ENCODE results near the gene ABCA7. TPM values are rescaled to one million over a fixed set of nuclear protein-coding genes. Genes with fewer than 3 reads are reported as not detected.

The ABCA7 gene
- polyA plus RNA-seq, 1 donor from 2014 or later = 51.8 TPM

DNA sequence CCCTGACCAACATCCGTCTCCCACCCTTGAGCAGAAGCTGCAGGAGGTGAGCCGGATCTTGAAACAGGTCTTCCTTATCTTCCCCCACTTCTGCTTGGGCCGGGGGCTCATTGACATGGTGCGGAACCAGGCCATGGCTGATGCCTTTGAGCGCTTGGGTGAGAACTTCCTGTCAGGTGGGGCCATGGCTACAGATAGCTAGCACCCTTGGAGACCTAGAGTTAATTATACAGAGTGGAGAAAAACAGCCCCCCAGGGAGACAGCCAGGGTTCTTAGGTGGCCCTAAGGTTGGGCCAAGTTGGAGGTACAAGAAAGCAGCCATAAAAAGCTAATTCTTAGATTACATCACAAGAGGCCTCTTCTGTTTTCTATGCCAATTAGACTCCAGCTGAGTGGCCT, 18.2 kb downstream of the ABCA7 start:
- H4K20me1 ChIP-seq (ENCODE audit: insufficient read depth) = no peaks in the 10 kb centered on the region
- peaks cover 28% of the 10 kb centered on the region for H3K9me3 ChIP-seq (ENCODE audit: low read length)
- no peak overlapping the region for H2AFZ ChIP-seq (ENCODE audit: low read depth, low read length)
- H3K4me2 ChIP-seq (ENCODE audit: low read length) = no peak overlapping the region
- H3K27me3 ChIP-seq (ENCODE audit: insufficient read depth, low read depth, low read length) = no peaks in the 10 kb centered on the region
- no peak overlapping the region for H3K9ac ChIP-seq (ENCODE audit: low read length)
- no peaks in the 10 kb centered on the region for H3K9me2 ChIP-seq (ENCODE audit: insufficient read depth, low read length)
- H3K36me3 ChIP-seq (ENCODE audit: insufficient read depth, low read length) = peaks cover 12% of the 10 kb centered on the region
- no peak overlapping the region for H3K27ac ChIP-seq (ENCODE audit: low read length)
- no peaks in the 10 kb centered on the region for H3F3A ChIP-seq (ENCODE audit: insufficient read depth, low read length, poor library complexity, severe bottlenecking)
- TF ChIP-seq EZH2 (IDR thresholded peaks at IDR 0.05; ENCODE audit: borderline replicate concordance, insufficient read depth, low read length, poor library complexity, severe bottlenecking) (no peak), POLR2AphosphoS5 (IDR thresholded peaks at IDR 0.05) (no peak), SMC3 (conservative IDR thresholded peaks at IDR 0.05; ENCODE audit: poor library complexity) (no peak), MXI1 (conservative IDR thresholded peaks at IDR 0.05; ENCODE audit: poor library complexity, severe bottlenecking) (no peak), TAF1 (IDR thresholded peaks at IDR 0.05; ENCODE audit: low read depth) (no peak), EP300 (conservative IDR thresholded peaks at IDR 0.05; ENCODE audit: poor library complexity, severe bottlenecking) (no peak), RAD21 (conservative IDR thresholded peaks at IDR 0.05) (no peak)
- TF ChIP-seq, protein P1, sequence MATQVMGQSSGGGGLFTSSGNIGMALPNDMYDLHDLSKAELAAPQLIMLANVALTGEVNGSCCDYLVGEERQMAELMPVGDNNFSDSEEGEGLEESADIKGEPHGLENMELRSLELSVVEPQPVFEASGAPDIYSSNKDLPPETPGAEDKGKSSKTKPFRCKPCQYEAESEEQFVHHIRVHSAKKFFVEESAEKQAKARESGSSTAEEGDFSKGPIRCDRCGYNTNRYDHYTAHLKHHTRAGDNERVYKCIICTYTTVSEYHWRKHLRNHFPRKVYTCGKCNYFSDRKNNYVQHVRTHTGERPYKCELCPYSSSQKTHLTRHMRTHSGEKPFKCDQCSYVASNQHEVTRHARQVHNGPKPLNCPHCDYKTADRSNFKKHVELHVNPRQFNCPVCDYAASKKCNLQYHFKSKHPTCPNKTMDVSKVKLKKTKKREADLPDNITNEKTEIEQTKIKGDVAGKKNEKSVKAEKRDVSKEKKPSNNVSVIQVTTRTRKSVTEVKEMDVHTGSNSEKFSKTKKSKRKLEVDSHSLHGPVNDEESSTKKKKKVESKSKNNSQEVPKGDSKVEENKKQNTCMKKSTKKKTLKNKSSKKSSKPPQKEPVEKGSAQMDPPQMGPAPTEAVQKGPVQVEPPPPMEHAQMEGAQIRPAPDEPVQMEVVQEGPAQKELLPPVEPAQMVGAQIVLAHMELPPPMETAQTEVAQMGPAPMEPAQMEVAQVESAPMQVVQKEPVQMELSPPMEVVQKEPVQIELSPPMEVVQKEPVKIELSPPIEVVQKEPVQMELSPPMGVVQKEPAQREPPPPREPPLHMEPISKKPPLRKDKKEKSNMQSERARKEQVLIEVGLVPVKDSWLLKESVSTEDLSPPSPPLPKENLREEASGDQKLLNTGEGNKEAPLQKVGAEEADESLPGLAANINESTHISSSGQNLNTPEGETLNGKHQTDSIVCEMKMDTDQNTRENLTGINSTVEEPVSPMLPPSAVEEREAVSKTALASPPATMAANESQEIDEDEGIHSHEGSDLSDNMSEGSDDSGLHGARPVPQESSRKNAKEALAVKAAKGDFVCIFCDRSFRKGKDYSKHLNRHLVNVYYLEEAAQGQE (IDR thresholded peaks at IDR 0.05; ENCODE audit: borderline replicate concordance) = no peak
- TF ChIP-seq, protein P2, sequence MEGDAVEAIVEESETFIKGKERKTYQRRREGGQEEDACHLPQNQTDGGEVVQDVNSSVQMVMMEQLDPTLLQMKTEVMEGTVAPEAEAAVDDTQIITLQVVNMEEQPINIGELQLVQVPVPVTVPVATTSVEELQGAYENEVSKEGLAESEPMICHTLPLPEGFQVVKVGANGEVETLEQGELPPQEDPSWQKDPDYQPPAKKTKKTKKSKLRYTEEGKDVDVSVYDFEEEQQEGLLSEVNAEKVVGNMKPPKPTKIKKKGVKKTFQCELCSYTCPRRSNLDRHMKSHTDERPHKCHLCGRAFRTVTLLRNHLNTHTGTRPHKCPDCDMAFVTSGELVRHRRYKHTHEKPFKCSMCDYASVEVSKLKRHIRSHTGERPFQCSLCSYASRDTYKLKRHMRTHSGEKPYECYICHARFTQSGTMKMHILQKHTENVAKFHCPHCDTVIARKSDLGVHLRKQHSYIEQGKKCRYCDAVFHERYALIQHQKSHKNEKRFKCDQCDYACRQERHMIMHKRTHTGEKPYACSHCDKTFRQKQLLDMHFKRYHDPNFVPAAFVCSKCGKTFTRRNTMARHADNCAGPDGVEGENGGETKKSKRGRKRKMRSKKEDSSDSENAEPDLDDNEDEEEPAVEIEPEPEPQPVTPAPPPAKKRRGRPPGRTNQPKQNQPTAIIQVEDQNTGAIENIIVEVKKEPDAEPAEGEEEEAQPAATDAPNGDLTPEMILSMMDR (IDR thresholded peaks at IDR 0.05; ENCODE audit: poor library complexity, severe bottlenecking) = no peak
- no peaks in the 10 kb centered on the region for H3K79me2 ChIP-seq (replicated peaks; ENCODE audit: insufficient read depth, low read length)
- no peak overlapping the region for H3K4me3 ChIP-seq (ENCODE audit: low read length)

DNA sequence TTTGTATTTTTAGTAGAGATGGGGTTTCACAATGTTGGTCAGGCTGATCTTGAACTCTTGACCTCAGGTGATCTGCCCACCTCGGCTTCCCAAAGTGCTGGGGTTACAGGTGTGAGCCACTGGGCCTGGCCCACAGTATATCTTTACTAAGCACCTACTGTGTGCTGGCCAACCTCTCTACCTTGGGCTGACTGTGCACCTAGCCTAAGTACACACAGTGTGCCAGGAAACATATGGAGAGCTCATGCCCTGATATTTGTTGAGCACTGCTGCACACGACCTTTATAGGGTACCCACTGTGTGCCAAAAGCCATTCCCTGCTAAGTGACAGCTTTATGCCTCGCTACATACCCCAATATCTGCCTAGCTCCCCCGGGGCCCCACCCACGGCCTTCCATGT, 20.8 kb downstream of the ABCA7 start:
- Histone ChIP-seq H4K20me1 (ENCODE audit: insufficient read depth) (no peaks in the 10 kb centered on the region), H3K9me2 (ENCODE audit: insufficient read depth, low read length) (no peaks in the 10 kb centered on the region), H3K27me3 (ENCODE audit: insufficient read depth, low read depth, low read length) (peaks cover under 1% of the 10 kb centered on the region), H3K27ac (ENCODE audit: low read length) (no peak overlapping the region), H3K4me2 (ENCODE audit: low read length) (no peak overlapping the region), H3K4me3 (ENCODE audit: low read length) (no peak overlapping the region), H2AFZ (ENCODE audit: low read depth, low read length) (no peak overlapping the region), H3K9ac (ENCODE audit: low read length) (no peak overlapping the region), H3K79me2 (replicated peaks; ENCODE audit: insufficient read depth, low read length) (no peaks in the 10 kb centered on the region), H3F3A (ENCODE audit: insufficient read depth, low read length, poor library complexity, severe bottlenecking) (no peaks in the 10 kb centered on the region), H3K9me3 (ENCODE audit: low read length) (peaks cover 27% of the 10 kb centered on the region), H3K36me3 (ENCODE audit: insufficient read depth, low read length) (peaks cover 3% of the 10 kb centered on the region)
- TF ChIP-seq MXI1 (conservative IDR thresholded peaks at IDR 0.05; ENCODE audit: poor library complexity, severe bottlenecking) (no peak), RAD21 (conservative IDR thresholded peaks at IDR 0.05) (no peak)

DNA sequence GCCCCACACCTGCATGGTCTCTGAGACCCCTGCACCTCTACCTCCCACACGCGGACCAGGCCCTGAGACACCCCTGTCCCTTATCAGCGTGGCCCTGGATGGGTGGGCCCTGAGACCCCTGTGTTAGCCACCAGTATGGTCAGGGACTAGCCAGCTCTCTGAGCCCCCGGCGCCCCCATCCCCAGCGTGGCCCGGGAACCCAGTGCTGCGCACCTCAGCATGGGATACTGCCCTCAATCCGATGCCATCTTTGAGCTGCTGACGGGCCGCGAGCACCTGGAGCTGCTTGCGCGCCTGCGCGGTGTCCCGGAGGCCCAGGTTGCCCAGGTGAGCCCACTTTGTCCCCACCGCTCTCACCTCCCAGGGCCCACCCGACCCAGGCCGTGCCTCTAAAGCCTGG, 22.1 kb downstream of the ABCA7 start:
- Histone ChIP-seq H3K36me3 (ENCODE audit: insufficient read depth, low read length) (peaks cover 3% of the 10 kb centered on the region), H3K27ac (ENCODE audit: low read length) (no peak overlapping the region), H3K79me2 (replicated peaks; ENCODE audit: insufficient read depth, low read length) (no peaks in the 10 kb centered on the region), H3K4me2 (ENCODE audit: low read length) (no peak overlapping the region), H3K9me2 (ENCODE audit: insufficient read depth, low read length) (no peaks in the 10 kb centered on the region), H3K4me3 (ENCODE audit: low read length) (no peak overlapping the region), H3K27me3 (ENCODE audit: insufficient read depth, low read depth, low read length) (peaks cover 9% of the 10 kb centered on the region), H3F3A (ENCODE audit: insufficient read depth, low read length, poor library complexity, severe bottlenecking) (no peaks in the 10 kb centered on the region), H3K9me3 (ENCODE audit: low read length) (peaks cover 14% of the 10 kb centered on the region), H3K9ac (ENCODE audit: low read length) (no peak overlapping the region), H2AFZ (ENCODE audit: low read depth, low read length) (no peak overlapping the region), H4K20me1 (ENCODE audit: insufficient read depth) (no peaks in the 10 kb centered on the region)
- TF ChIP-seq EP300 (conservative IDR thresholded peaks at IDR 0.05; ENCODE audit: poor library complexity, severe bottlenecking) (no peak), TAF1 (IDR thresholded peaks at IDR 0.05; ENCODE audit: low read depth) (no peak), SMC3 (conservative IDR thresholded peaks at IDR 0.05; ENCODE audit: poor library complexity) (no peak), MXI1 (conservative IDR thresholded peaks at IDR 0.05; ENCODE audit: poor library complexity, severe bottlenecking) (no peak), RAD21 (conservative IDR thresholded peaks at IDR 0.05) (no peak), EZH2 (IDR thresholded peaks at IDR 0.05; ENCODE audit: borderline replicate concordance, insufficient read depth, low read length, poor library complexity, severe bottlenecking) (no peak), POLR2AphosphoS5 (IDR thresholded peaks at IDR 0.05) (no peak)
- TF ChIP-seq, protein P1 (IDR thresholded peaks at IDR 0.05; ENCODE audit: borderline replicate concordance) = no peak
- TF ChIP-seq, protein P2 (IDR thresholded peaks at IDR 0.05; ENCODE audit: poor library complexity, severe bottlenecking) = no peak
